Fibroblast of skin of left quadriceps (primary cell): Measurements from ENCODE around the gene LENG9.

Experiments used
- DNase-seq, 2 experiments: peaks; one replicate each; pipeline ENCODE4 v3.0.0-alpha.2; 2013; ENCODE audit warnings: low read depth in 2 of 2

LENG9 gene

DNA sequence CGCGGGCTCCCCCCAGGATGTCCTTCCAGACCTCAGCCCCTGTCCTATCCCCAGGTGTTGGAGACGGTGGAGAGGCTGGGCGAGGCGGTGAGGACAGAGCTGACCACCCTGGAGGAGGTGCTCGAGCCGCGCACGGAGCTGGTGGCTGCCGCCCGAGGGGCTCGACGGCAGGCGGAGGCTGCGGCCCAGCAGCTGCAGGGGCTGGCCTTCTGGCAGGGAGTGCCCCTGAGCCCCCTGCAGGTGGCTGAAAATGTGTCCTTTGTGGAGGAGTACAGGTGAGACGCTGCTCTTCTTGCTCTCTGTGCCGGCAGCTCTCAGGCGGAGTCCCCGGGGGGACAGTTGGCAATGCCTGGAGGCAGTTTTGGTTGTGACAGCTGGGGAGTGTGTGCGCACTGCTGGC is 41.4 kb downstream of the LENG9 start:
- DNase-seq: no peak

DNA sequence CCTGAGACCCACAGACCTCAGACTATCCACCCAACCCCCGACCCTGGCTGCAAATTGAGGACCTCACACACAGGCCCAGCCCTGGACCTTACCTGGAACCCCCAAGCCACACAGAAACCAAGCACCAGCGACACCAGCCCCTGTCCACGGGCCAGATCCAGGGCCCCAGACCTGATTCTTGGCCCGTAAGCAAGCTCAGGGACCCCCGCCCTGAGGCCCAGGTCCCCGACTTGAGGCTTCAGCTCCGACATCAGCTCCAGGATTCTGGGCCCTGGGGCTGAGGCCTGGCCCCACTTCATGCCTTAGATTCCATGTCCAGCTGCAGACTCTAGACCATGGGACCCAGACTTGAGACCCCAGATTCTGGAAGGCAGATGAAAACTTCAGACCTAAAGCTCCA is 42.1 kb downstream of the LENG9 start:
- no peak for DNase-seq

DNA sequence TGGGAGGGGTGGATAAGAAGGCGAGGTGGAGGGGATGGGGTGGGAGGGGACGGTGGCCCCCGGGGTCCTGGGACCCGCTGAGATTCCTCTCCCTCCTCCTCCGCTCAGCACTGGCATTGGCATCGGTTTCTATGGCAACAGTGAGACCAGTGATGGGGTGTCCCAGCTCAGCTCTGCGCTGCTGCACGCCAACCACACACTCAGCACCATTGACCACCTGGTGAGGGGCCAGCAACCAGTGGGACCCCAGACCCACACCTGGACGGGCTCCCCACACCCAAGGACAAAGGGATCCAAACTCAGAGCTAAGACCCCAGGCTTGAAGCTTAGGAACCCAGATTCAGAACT is 42.4 kb downstream of the LENG9 start:
- DNase-seq: no peak

DNA sequence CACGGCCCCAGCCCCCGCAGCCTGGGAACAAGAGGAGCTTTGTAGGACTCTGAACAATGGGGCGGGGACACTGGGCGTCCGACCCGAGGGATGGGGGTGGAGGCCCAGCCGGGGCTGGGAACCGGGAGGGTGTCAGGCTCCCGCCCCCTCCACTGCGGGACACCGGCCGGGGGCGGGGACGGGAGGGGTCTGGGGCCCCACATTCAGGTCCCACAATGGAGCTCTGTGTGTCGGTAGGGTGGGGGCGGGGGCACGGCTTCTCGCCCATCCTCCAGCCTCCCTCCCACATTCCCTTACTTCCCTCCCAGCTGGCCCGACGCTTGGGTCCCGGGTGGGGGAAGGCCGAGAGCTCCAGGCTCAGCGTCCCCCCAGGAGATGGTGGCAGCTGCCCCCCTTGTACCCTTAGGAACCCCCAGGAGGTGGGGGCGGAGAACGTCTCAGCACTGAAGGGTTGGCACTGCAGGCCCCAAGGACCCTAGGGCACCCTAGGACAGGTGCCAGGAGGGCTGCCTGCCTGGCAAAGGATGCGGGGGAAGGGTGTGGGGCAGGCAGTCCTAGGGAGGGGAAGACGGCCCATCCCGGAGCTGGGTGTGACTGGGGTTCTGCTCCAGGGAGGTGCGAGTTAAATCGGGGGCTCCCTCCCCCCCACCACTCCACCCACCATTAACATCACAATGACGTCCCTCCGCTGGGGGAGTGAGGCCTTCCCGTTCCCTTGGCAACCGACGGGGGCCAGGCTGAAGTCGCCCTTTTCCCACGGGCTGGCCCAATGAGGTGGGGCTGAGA is 43.0 kb downstream of the LENG9 start:
- DNase-seq: no peak

DNA sequence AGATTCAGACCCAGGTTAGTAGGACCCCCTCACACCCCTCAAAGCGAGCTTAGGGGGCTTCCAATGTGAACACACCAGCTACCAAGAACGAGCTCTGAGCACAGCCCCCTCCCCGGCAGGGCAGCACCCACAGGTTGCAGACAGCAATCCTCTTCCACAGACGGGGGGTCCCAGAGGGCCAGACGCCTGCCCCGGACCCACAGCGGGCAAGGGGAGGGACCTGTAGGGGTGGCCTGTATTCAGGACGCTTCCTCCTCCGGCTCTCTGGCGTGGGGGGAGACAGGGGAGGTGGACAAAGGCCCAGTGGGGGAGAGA is 43.6 kb downstream of the LENG9 start:
- no peak for DNase-seq

DNA sequence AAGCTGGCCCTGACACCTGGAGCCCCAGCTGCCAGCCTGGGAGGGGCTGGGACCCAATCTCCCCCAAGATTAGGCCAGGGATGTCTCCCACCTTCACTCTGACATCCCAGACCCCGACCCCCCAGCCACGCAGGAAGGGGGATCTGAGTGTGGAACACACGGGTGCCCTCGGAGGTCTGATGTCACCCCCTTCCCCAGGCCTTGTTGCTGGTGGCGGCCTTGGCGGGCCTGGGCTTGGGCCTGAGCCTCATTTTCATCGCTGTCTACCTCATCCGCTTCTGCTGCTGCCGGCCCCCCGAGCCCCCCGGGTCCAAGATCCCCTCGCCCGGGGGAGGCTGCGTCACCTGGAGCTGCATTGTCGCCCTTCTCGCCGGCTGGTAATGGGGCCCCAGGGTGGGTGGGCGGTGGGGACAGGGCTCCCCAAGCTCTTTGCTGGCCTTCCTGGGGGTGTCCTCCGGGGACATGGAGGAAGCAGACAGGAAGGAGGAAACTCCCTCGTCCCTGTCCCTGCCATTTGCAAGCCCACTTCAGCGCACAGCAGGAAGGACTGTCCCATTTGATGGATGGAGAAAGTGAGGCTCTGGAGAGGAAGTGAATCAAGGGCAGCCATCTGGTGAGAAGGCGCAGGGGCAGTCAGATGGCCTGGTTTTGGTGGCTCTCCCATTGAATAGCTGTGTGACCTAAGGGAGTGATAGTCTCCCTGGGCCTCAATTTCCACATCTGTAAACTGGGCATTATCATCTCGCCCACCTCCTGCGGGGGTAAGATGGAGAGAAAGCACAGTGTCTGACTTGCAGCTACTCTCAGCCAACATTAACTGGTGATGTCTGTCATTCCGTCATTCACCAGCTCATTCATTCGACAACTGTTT is 44.4 kb downstream of the LENG9 start:
- no peak for DNase-seq

DNA sequence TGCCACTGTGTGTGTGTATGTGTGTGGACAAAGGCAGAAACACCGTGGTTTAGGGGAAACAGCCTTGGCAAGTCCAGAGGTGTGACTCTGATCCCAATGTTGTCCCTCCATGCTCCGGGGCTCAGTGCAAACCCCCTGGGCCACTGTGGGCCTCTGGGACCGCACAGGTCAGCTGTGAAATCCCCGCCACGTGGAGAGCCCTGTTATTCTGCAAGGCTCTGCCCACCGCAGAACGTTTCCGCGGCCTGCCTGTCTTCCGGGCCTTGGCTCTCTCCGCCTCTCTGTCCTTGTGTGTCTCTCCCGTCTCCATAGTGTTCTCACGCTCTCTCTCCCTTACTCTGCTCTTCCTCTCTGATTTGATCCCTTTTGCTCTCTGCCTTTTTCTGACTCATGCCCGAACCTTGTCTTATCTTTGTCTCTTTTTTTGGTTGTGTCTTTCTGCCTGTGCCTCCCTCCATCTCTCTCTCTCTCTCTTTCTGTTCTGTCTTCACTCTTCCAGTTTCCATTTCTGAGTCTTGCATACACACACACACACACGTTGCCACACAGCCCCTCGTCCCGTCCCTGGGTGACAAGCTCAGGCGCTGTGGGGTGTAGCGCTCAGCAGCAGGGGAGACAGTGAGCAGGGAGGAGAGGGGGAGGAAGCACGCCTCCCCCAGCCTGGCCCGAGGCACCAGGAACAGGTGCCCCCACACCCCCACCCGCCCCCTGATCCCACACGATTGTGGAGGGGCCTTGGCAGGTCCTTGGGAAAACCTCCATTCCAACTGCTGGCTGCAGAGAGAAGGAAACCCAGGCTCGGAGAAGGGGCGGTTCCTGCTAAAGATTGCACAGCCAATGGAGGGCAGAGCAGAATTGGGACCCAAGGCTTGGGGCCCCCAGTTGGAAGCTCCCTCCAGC is 45.3 kb downstream of the LENG9 start:
- no peak for DNase-seq

DNA sequence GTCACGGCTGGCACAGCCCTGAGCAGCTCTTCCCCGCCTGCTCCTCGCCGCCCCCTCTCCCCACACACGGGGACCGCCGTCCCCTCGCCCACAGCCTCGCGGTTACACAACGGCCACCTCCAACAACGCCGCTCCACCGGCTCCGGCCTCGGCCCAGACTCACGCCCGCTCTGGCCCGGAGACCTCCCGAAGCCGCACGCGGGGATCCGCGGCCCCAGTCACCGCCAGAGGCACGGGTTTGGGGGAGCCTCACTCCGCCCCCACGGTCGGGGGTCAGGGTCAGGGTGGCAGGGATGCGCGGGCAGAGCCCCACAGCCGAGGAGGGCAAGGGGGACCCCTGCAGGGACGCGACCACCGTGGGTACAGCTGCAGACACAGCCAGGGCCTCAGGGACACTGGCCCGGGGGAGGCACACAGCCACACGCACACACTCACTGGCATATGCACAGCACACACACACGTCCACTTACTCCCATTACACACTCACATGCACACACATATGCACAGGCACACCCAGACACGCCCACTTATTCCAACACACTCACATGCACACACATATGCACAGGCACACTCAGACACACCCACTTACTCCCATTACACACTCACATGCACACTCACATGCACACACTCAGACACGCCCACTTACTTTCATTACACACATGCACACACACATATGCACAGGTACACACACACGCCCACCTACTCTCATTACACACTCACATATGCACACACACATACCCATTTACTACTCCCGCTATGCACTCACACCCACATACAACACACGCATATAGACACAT is 46.7 kb downstream of the LENG9 start:
- DNase-seq: no peak

DNA sequence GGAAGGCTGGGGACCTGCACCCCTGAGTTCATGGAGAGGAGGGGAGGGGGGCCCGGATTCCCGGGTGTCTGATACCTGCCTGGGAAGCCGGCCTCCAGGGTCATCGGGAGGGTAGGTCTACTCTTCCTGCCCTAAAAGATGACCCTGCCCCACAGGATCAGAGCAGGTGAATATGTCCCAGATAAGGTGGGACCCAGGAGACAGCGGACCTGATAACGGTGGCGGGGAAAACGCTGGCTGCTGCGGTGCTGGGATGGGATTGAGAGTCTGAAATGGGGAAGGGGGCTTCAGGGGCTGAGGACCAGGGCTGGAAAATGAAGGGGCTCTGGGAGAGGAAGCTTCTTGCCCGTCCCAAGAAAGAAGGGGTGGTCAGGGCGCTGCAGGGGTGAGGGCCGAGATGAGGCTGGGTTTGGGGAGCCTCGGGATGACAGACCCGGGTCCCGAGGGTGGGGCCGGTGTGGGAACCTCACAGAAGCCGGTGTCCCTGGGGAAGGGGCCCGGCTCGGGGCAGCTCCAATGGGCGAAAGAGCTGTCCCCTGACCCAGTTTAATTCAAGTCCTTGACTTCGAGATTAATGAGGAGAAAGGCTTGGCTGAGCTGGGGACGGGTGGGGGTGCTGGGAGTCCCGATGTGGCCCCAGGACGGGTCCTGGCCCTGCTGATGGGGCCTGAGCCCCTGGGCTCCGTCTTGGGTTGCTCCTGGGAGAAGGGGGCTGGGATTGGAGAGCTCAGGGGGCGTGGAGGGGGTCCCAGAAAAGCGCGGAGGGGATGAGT is 47.5 kb downstream of the LENG9 start:
- no peak for DNase-seq

DNA sequence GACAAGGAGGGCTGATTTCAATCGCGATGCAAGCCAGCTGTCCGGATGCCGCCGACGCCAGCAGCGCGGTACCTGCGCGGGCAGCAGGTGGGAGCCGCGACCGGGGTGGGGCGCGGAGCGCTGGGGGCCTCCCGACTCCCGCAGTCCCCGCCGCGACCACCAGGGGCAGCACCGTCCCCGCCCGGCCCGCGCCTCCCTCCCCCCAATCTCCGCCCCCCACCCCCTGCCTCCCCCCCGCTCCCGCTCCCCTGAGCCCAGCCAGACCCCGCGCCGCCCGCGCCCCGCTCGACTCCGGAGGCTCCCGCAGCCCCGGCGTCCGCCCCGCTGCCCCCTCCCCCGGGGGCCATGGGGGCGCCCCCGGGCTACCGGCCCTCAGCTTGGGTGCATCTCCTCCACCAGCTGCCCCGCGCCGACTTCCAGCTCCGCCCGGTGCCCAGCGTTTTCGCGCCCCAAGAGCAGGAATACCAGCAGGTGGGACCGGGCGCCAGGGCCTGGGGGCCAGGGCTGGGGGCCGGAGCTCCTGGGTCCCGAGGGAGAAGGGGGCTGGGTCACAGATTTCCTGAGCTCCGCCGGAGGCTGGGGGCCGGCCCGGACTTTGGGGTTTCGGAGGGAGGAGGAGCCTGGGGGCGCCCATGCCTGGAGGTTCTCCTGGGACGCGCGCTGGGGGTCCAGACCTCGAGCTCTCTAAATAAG is 48.2 kb downstream of the LENG9 start, which contains the start of gene TTYH1:
Gene TTYH1 (plus strand): TSS at position 257 of the 693 bp plus-strand sequence. CDS start 89 bp downstream, at position 346.
- no peak for DNase-seq

DNA sequence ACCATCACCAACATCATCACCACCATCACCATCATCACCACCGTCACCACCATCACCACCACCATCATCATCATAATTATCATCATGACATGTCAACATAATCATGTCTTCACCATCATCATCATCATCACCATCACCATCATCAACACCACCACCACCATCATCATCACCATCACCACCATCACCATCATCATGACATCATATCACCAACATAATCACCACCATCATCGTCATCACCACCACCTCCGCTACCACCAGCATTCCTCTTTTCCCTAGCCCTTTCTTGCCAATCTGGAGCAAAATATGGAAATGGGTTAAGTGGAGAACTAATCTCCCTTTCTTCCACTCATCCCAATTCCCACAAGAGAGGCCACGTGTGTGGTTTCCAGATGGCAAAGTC is 49.4 kb downstream of the LENG9 start:
- DNase-seq: no peak

DNA sequence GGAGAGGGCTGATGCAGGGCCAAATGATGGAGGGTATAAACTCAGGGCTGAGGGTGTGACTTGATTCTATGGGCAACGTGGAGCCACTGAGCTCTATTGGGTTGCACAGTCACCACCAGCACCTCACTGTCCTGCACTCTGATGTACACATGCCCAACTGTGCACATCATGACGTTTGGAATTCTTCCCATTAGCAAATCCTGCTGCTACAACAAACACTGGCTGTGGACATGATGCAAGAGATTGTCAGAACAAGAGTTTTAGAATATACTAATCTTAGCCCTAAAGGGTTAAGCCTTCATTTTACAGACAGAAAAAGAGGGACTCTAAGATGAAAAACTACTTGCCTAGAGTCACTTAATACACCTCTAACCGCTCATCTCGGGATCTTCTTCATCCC is 50.7 kb downstream of the LENG9 start:
- DNase-seq: no peak
